HG03460 (cell line): ENCODE data around the gene ADARB2.

Experiments used
- ATAC-seq: cut with Tn5 transposase; IDR thresholded peaks from one replicate; pipeline ENCODE4 v1.9.1; 2021; ENCODE audit not compliant: unreplicated experiment

The ADARB2 gene

GRCh38 chr10:1598393-1599153, 138.8 kb downstream of the ADARB2 start:
- no peak for ATAC-seq

GRCh38 chr10:1597370-1598146, 139.8 kb downstream of the ADARB2 start:
- ATAC-seq: peak; percentile 71

GRCh38 chr10:1596482-1597099, 140.7 kb downstream of the ADARB2 start:
- ATAC-seq: no peak

GRCh38 chr10:1595726-1596125, 141.6 kb downstream of the ADARB2 start:
- ATAC-seq: no peak

GRCh38 chr10:1595242-1595600, 142.1 kb downstream of the ADARB2 start:
- no peak for ATAC-seq

GRCh38 chr10:1594372-1595241, 142.7 kb downstream of the ADARB2 start:
- no peak for ATAC-seq

- no peak for ATAC-seq
Measured at GRCh38 chr10:1591742-1592141, 145.6 kb downstream of the ADARB2 start.

- no peak for ATAC-seq
Measured at GRCh38 chr10:1591045-1591444, 146.3 kb downstream of the ADARB2 start.

GRCh38 chr10:1589257-1589656, 148.1 kb downstream of the ADARB2 start:
- ATAC-seq: no peak

GRCh38 chr10:1582739-1583138, 154.6 kb downstream of the ADARB2 start:
- no peak for ATAC-seq

- no peak for ATAC-seq
Measured at GRCh38 chr10:1581189-1581588, 156.1 kb downstream of the ADARB2 start.

- no peak for ATAC-seq
Measured at GRCh38 chr10:1579671-1580070, 157.7 kb downstream of the ADARB2 start.

GRCh38 chr10:1579141-1579491, 158.2 kb downstream of the ADARB2 start:
- ATAC-seq: no peak

GRCh38 chr10:1578392-1579140, 158.8 kb downstream of the ADARB2 start:
- no peak for ATAC-seq

GRCh38 chr10:1577945-1578344, 159.4 kb downstream of the ADARB2 start:
- no peak for ATAC-seq

GRCh38 chr10:1577373-1577770, 160.0 kb downstream of the ADARB2 start:
- no peak for ATAC-seq

- no peak for ATAC-seq
Measured at GRCh38 chr10:1576467-1577372, 160.6 kb downstream of the ADARB2 start.

- no peak for ATAC-seq
Measured at GRCh38 chr10:1575481-1576244, 161.7 kb downstream of the ADARB2 start.

GRCh38 chr10:1574719-1575118, 162.6 kb downstream of the ADARB2 start:
- ATAC-seq: no peak
